Ectodermal cell (in vitro differentiated cells): ENCODE data around the gene REX1BD. TPM values are rescaled to one million over a fixed set of nuclear protein-coding genes. Genes with fewer than 3 reads are reported as not detected.
"Not testable (repeated sequence)": the region's sequence is repeated elsewhere in the genome, so short reads cannot be mapped to it uniquely, and the experiment has no call there.

Experiments
- H3K27ac ChIP-seq: 2 replicates; pipeline ENCODE4 v1.7.0; 2013; ENCODE audit warnings: mild to moderate bottlenecking, low read depth, low read length; ENCODE audit not compliant: insufficient read depth, poor library complexity, severe bottlenecking
- H3K27me3 ChIP-seq: 2 replicates; pipeline ENCODE4 v1.7.0; 2013; ENCODE audit warnings: mild to moderate bottlenecking, low read length; ENCODE audit not compliant: insufficient read depth, control insufficient read depth, poor library complexity, severe bottlenecking
- H3K36me3 ChIP-seq: one replicate; pipeline ENCODE4 v1.7.0; 2013; ENCODE audit warnings: low read length; ENCODE audit not compliant: control insufficient read depth, insufficient read depth
- H3K4me1 ChIP-seq: one replicate; pipeline ENCODE4 v1.7.0; 2013; ENCODE audit warnings: low read length; ENCODE audit not compliant: control insufficient read depth, insufficient read depth
- H3K4me3 ChIP-seq: 2 replicates; pipeline ENCODE4 v1.7.0; 2013; ENCODE audit warnings: low read depth, low read length, control low read depth; ENCODE audit not compliant: insufficient read depth
- H3K9me3 ChIP-seq: 2 replicates; pipeline ENCODE4 v1.7.0; 2013; ENCODE audit warnings: mild to moderate bottlenecking, low read length, moderate library complexity; ENCODE audit not compliant: control insufficient read depth
- WGBS, 2 experiments: methylation state at CpG; one replicate each; pipeline ENCODE4 v1.1.7; 2013; ENCODE audit warnings: missing lambda C conversion rate in 2 of 2; 5-methylcytosine and 5-hydroxymethylcytosine counted together
- polyA plus RNA-seq, 4 experiments: library from polyadenylated mRNA; stranded (reverse); fragments of 50-300 nt; gene quantifications; one replicate each; pipeline ENCODE4 v1.2.3, GENCODE V29; 2013

Gene REX1BD
- 45.2 TPM for polyA plus RNA-seq (2013, experiment 1 of 4)
- 45.0 TPM for polyA plus RNA-seq (2013, experiment 2 of 4)
- 53.0 TPM for polyA plus RNA-seq (2013, experiment 3 of 4)
- 50.5 TPM for polyA plus RNA-seq (2013, experiment 4 of 4)

DNA sequence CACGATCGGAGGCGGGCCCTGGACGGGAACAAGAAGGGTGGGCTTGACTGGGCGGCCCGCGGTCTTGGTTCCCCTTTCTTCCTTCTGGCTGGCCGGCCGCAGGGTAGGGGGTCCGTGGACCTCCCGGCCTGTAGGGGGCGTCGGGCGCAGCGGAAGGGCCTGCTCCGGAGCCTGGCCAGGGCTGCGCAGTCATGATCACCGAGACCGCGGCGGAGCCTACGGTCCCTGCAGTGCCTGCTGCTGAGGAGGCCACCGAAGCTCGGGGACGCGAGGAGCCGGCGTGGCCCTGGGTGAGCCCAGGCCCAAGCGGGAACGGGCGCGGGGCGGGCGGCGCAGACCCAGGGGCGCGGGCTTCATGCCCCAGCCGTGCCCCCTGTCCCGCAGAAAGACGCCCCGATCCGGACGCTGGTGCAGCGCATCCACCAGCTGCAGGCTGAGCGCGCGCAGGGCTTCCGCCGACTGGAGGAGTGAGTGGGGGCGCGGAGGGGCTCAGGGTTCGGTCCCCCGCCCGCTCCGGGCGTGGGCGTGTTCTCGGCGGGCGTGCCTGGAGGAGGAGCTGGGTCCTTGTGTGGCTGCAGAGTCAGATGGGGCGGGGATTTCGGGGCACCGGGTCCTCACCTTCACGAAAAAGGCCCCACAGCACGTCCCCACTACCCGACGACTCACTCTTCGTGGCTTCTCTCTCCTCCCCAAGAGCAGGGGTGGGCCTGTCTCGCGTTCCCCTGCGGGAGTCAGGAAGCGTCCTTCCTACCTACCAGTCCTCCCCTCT is at the start of gene REX1BD:
Gene REX1BD (plus strand): TSS at position 188 of the 769 bp plus-strand sequence. CDS start 4 bp downstream, at position 192.
- Histone ChIP-seq H3K4me1 (peaks cover 5% of the 10 kb centered on the region), H3K36me3 (no peaks in the 10 kb centered on the region), H3K27ac (peak within 1 kb of the TSS; percentile 91), H3K9me3 (no peaks in the 10 kb centered on the region), H3K4me3 (peak within 1 kb of the TSS; percentile 93), H3K27me3 (peaks cover 12% of the 10 kb centered on the region)
- 0 to 1% methylated on average over 72 of the region's 72 CpGs for WGBS, 2 experiments

- Histone ChIP-seq H3K4me3 (no peak overlapping the region), H3K4me1 (no peaks in the 10 kb centered on the region), H3K36me3 (peaks cover 45% of the 10 kb centered on the region), H3K9me3 (no peaks in the 10 kb centered on the region), H3K27me3 (no peaks in the 10 kb centered on the region), H3K27ac (no peak overlapping the region)
- 95 to 96% methylated on average over 19 of the region's 19 CpGs for WGBS, 2 experiments
These were observed 49.2 kb upstream of the REX1BD start for GRCh38 chr19:18539372-18539771.

- H3K4me3 ChIP-seq, H3K27ac ChIP-seq, H3K4me1 ChIP-seq, H3K27me3 ChIP-seq, H3K9me3 ChIP-seq: not testable (repeated sequence)
- H3K36me3 ChIP-seq = peaks cover 45% of the 10 kb centered on the region
- 96% methylated on average over 1 of the region's 1 CpG for WGBS, 2 experiments
These were observed 48.4 kb upstream of the REX1BD start for GRCh38 chr19:18540200-18540599.

DNA sequence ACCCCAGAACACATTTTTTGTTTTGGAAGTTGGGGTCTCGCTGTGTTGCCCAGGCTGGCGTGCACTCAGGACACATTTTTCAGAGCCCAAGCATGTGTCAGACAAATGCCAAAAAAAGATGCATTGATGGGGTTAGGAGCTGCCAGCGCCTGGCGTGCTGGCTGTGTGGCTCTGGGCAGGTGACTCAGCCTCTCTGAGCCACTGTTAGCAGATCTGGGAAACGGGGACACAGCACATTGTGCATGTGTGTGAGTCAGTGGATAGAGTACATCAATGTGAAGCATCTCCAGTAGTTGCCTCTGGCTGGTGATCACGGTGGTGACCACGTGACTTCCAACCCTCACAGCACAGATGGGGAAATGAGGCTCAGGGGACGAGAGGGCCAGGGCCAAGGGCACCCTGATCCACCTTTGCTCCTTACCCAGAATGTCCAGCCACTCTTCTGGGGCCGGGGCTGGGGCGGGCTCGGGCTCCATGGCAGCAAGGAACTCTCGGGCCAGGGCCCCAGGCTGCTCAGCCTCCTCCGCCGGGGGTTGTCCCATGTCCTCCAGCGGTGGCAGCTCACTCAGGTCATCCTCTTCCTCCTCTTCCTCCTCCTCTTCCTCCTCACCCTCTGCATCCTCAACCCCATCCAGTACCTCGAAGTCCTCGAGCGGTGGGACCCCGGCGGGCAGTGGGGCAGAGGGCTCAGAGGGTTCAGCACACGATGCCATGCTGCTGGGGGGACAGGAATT is 47.2 kb upstream of the REX1BD start:
- no peak overlapping the region for H3K4me3 ChIP-seq

GRCh38 chr19:18541992-18542940 is 46.3 kb upstream of the REX1BD start:
- Histone ChIP-seq H3K27ac (no peak overlapping the region), H3K4me3 (peak overlapping the region; percentile 47), H3K4me1 (no peaks in the 10 kb centered on the region), H3K9me3 (no peaks in the 10 kb centered on the region), H3K36me3 (peaks cover 28% of the 10 kb centered on the region), H3K27me3 (no peaks in the 10 kb centered on the region)
- WGBS, 2 experiments = 33% methylated on average over 11 of the region's 11 CpGs

More for the DNA sequence above, 47.2 kb upstream of the REX1BD start:
- peaks cover 37% of the 10 kb centered on the region for H3K36me3 ChIP-seq
- H3K27ac ChIP-seq = no peak overlapping the region
- H3K9me3 ChIP-seq = no peaks in the 10 kb centered on the region
- no peaks in the 10 kb centered on the region for H3K27me3 ChIP-seq
- WGBS, 2 experiments = 94 to 95% methylated on average over 21 of the region's 21 CpGs
- H3K4me1 ChIP-seq = no peaks in the 10 kb centered on the region

DNA sequence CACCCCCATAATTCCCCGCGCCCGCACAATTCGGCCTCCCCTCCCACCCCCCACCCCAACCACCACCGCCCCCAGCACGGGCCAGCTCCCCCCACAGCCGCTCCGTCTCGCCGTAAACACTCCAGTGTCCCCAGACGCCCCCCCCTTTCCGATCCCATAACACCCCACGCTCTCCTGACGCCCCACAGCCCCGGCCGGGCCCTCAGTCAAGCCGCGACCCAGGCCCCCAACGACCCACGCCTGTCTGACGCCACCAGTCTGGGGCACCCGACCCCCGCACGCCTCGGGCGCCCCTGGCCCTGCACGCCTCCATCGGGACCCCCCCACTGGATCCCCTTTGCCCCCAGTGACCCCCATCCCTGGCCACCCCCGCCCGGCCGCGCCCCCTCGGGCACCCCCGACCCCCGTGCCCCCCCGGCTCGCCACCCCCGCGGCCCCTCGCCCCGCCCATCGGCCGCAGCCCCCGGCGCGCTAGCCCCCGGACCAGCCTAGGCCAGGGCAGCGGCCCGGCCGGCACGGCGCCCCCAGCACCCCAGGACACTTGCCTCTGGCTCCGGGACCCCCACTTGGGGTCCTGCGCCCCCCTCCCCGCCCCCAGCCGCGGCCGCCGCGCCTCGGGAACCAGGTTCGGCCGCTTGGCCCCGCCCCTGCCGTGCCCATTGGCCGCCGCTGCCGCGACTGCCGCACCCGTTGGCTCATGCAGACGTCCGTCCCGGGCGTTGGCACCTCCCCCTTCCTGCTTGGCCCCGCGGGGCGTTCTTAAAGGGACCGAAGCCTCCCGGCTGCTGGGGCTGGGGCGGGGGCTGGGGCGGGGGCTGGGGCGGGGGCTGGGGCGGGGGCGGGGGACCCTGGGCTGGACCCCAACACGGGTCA is 45.4 kb upstream of the REX1BD start, which contains the start of gene FKBP8:
Gene FKBP8 (minus strand): TSS at position 633 of the 873 bp plus-strand sequence. CDS start 1,603 bp downstream, outside the sequence.
- Histone ChIP-seq H3K4me3 (peak within 1 kb of the TSS; percentile 47), H3K36me3 (peaks cover 22% of the 10 kb centered on the region), H3K4me1 (no peaks in the 10 kb centered on the region), H3K27ac (no peak within 1 kb of the TSS), H3K27me3 (no peaks in the 10 kb centered on the region), H3K9me3 (no peaks in the 10 kb centered on the region)
- WGBS, 2 experiments = 0% methylated on average over 81 of the region's 86 CpGs

- no peaks in the 10 kb centered on the region for H3K27me3 ChIP-seq
- no peak overlapping the region for H3K27ac ChIP-seq
- WGBS, 2 experiments = 14 to 15% methylated on average over 11 to 12 of the region's 12 CpGs
- H3K4me1 ChIP-seq = no peaks in the 10 kb centered on the region
- H3K9me3 ChIP-seq = no peaks in the 10 kb centered on the region
- peaks cover 22% of the 10 kb centered on the region for H3K36me3 ChIP-seq
- H3K4me3 ChIP-seq = peak overlapping the region; percentile 37
These were observed 44.7 kb upstream of the REX1BD start for GRCh38 chr19:18543814-18544475.

DNA sequence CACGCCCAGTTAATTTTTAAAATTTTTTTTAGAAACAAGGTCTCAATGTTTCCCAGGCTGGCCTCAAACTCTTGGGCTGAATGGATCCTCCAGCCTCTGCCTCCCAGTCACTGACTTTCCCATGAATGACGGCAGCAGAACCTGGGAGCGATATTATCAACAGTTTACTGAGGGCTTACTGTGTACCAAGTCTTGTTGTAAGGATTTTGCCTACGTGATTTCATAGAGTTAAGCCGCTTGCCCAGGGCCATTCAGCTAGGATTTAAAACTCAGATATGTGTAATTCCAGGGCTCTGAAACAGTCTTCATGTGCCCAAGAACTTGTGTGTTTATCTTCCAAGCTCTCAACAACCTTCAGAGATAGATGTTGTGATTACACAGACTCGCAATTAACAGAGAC is 37.0 kb upstream of the REX1BD start:
- Histone ChIP-seq H3K36me3 (no peaks in the 10 kb centered on the region), H3K27ac (no peak overlapping the region), H3K4me1 (no peaks in the 10 kb centered on the region), H3K27me3 (no peaks in the 10 kb centered on the region), H3K4me3 (no peak overlapping the region), H3K9me3 (no peaks in the 10 kb centered on the region)
- 90 to 91% methylated on average over 5 to 6 of the region's 6 CpGs for WGBS, 2 experiments
